Heart right ventricle (tissue), 16 donors: ENCODE data around the gene CALY. TPM values are rescaled to one million over a fixed set of nuclear protein-coding genes. Genes with fewer than 3 reads are reported as not detected.
A peak's percentile ranks its signal among the peaks of the same experiment; 100 is the strongest.

Source experiments
- ATAC-seq, 8 donors: fragments of 200-7000 bp; cut with Tn5 transposase; one replicate each; pipeline ENCODE4 v1.9.1; 2020; ENCODE audit warnings: mild to moderate bottlenecking in 8 of 8, moderate library complexity in 8 of 8, moderate number of reproducible peaks in 1 of 8
- DNase-seq, 2 donors: peaks; one replicate each; pipeline ENCODE4 v3.0.0-alpha.2; 2020
- H3K27ac ChIP-seq, 10 donors: fragments of 200-600 bp; sonication (generic) in 2 of 10; one replicate each; pipeline versions ENCODE4 v1.5.0 to v1.8.0; 2020 to 2022; ENCODE audit warnings: mild to moderate bottlenecking in 3 of 10
- H3K27me3 ChIP-seq, 7 donors: fragments of 200-600 bp; one replicate each; pipeline ENCODE4 v1.8.0; 2021 to 2022; ENCODE audit warnings: mild to moderate bottlenecking in 2 of 7
- H3K36me3 ChIP-seq, 9 donors: fragments of 200-600 bp; sonication (generic) in 1 of 9; one replicate each; pipeline versions ENCODE4 v1.5.0 to v1.8.0; 2020 to 2022; ENCODE audit warnings: mild to moderate bottlenecking in 2 of 9
- H3K4me1 ChIP-seq, 9 donors: fragments of 200-600 bp; sonication (generic) in 1 of 9; one replicate each; pipeline versions ENCODE4 v1.5.0 to v1.8.0; 2020 to 2022; ENCODE audit warnings: mild to moderate bottlenecking in 4 of 9
- H3K4me3 ChIP-seq, 10 donors: fragments of 200-600 bp; sonication (generic) in 2 of 10; one replicate each; pipeline versions ENCODE4 v1.5.0 to v1.8.0; 2020 to 2022; ENCODE audit warnings: mild to moderate bottlenecking in 7 of 10, moderate library complexity in 2 of 10
- H3K9me3 ChIP-seq, 11 donors: fragments of 200-600 bp in 10 of 11; sonication (generic) in 2 of 11; one replicate each; pipeline versions ENCODE4 v1.5.0 to v1.8.0; 2013 to 2022; ENCODE audit warnings: mild to moderate bottlenecking in 2 of 11, control low read depth in 1 of 11, moderate library complexity in 1 of 11
- WGBS, 2 donors: extraction: QIAGEN DNeasy Blood & Tissue Kit; methylation state at CpG; one replicate each; pipeline ENCODE4 v1.1.7; 2013; ENCODE audit warnings: inconsistent platforms in 1 of 2; 5-methylcytosine and 5-hydroxymethylcytosine counted together
- intact Hi-C, 10 donors: fragments of 100-400 bp; cut with DNase I; formaldehyde crosslinking; loops; one replicate each; pipeline versions ENCODE4 v1.11.1 to v1.14.2; 2022
- polyA plus RNA-seq, 2 donors: library from polyadenylated mRNA; stranded (reverse); fragments of 200-250 nt; gene quantifications; one replicate each; pipeline ENCODE4 v1.2.3, GENCODE V29; 2013
- total RNA-seq, 10 donors: library from RNA; stranded (reverse); fragmentation: NEBNext Ultra II Directional in 3 of 10; extraction: Animal tissue kit (Norgen Biotek cat#: 25700) in 3 of 10; gene quantifications; one replicate each; pipeline versions ENCODE4 v1.2.1 to v1.2.4, GENCODE V29; 2021 to 2023
- TF ChIP-seq, protein P1 (sequence below), 9 donors: fragments of 200-600 bp; sonication (generic) in 2 of 9; IDR thresholded peaks; one replicate each; pipeline versions ENCODE4 v1.5.0 to v1.8.0; 2021 to 2022; ENCODE audit warnings: antibody characterized with exemption in 9 of 9, mild to moderate bottlenecking in 5 of 9, moderate library complexity in 1 of 9
- donor health status: Arrhythmogenic right ventricular cardiomyopathy.
- donor health status: ischemic (EF 13 %, LVEDD 7.1; RV severe dilation, severe dysfunction).
- donor health status: healthy with polysubstance abuse.
- donor health status: DM: no; HTN: yes; CAD: no.
- donor health status: DM: no; HTN: no; CAD: no.
- donor health status: ischemic (EF 25% LVEDD 6.9; RV normal size, moderate dysfunction).
- donor health status: ischemic (EF 25% LVEDD 5.7; RV mildly dilated, moderate dysfunction).
- donor health status: healthy.
- donor health status: DM: yes; HTN: yes; CAD: no.
- donor health status: Ischemic cardiomyopathy.
- donor health status: ischemic (EF 35%, LVEDD 5.7; RV mildly dilated, moderate dysfunction).
- donor health status: nonischemic (EF 11% LVEDD 7.7; RV severe dilation, severe dysfunction).
- donor health status: DM: yes; HTN: yes; CAD: no.
- donor health status: PGD.
- donor health status: ischemic (EF 29% LVEDD 5.4; RV normal size, mild dysfunction).
- donor health status: nonischemic (EF 23%, LVEDD 6.1; RV moderate dilation, normal function).

CALY gene
- total and polyA plus RNA-seq, 12 donors, result 0.09 to 0.77 TPM; not detected in 10

DNA sequence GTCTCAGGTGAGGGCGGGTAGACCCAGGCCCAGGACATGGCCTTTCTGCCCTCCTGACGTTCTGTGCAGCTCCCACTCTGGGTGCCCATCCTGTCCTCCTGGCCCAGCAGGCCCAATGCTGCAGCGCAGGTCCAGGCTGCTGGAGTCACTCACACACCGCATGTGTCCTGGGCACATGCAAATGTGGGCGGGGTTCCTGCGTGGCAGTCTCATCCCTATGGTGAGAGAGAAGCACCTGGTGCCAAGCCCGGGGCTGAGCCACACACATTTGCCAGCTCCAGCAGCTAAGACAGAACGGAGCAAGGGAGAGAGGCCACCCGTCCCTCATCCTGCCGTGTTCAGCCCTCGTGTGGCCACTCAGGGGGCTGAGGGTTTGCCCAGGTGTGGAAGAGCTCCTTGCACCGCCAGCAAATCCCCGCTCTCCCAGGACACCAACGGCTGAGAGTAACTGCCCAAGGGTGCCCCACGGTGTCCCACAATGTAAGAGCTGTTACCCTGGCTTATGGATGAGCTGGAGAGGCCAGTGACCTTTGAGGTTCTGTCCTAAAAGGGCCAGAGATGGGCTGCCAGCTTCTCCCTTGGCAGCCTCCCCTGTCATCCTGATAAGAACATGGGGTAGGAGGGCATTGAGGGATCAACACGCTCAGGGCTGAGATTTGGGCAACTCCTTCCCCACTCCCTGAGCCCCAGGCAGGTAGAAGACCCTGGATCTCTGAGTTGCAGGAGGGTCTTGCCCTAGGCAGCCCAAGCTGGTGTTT lies 16.7 kb upstream of the CALY start:
- intact Hi-C loops, result no loop called here
- 82 to 83% methylated on average over 16 of the region's 16 CpGs for WGBS, 2 donors

GRCh38 chr10:133351408-133352318 lies 15.0 kb upstream of the CALY start:
- peaks cover 1 to 12% (median 7%) of the 10 kb centered on the region in 9 donors for H3K4me1 ChIP-seq
- DNase-seq (no peak), ATAC-seq (no peak)
- H3K27me3 ChIP-seq, result peaks cover 0 to 40% (median 18%) of the 10 kb centered on the region in 7 donors
- H3K27ac ChIP-seq, result no peak overlapping the region
- 60 to 63% methylated on average over 24 of the region's 24 CpGs for WGBS, 2 donors
- intact Hi-C loops, result no loop called here
- no peaks in the 10 kb centered on the region for H3K9me3 ChIP-seq
- H3K36me3 ChIP-seq, result peaks cover 0 to 3% (median 0%) of the 10 kb centered on the region in 9 donors
- TF ChIP-seq, protein P1, sequence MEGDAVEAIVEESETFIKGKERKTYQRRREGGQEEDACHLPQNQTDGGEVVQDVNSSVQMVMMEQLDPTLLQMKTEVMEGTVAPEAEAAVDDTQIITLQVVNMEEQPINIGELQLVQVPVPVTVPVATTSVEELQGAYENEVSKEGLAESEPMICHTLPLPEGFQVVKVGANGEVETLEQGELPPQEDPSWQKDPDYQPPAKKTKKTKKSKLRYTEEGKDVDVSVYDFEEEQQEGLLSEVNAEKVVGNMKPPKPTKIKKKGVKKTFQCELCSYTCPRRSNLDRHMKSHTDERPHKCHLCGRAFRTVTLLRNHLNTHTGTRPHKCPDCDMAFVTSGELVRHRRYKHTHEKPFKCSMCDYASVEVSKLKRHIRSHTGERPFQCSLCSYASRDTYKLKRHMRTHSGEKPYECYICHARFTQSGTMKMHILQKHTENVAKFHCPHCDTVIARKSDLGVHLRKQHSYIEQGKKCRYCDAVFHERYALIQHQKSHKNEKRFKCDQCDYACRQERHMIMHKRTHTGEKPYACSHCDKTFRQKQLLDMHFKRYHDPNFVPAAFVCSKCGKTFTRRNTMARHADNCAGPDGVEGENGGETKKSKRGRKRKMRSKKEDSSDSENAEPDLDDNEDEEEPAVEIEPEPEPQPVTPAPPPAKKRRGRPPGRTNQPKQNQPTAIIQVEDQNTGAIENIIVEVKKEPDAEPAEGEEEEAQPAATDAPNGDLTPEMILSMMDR (IDR thresholded peaks at IDR 0.05), result peak in 1 of 9 donors; percentile 10
- H3K4me3 ChIP-seq, result no peak overlapping the region

More for the DNA sequence above, 16.7 kb upstream of the CALY start:
- Histone ChIP-seq H3K27me3 (peaks cover 0 to 23% (median under 1%) of the 10 kb centered on the region in 7 donors), H3K4me3 (no peak overlapping the region), H3K9me3 (no peaks in the 10 kb centered on the region), H3K36me3 (peaks cover 0 to 3% (median 0%) of the 10 kb centered on the region in 9 donors), H3K4me1 (peaks cover 4 to 25% (median 15%) of the 10 kb centered on the region in 9 donors), H3K27ac (no peak overlapping the region)
- ATAC-seq (no peak), DNase-seq (no peak)
- TF ChIP-seq, protein P1 (IDR thresholded peaks at IDR 0.05), result no peak

- intact Hi-C loops, result no loop called here
- WGBS, 2 donors, result 39 to 51% methylated on average over 13 of the region's 13 CpGs
- peaks cover 0 to 3% (median 0%) of the 10 kb centered on the region in 9 donors for H3K36me3 ChIP-seq
- DNase-seq (no peak), ATAC-seq (no peak)
- H3K9me3 ChIP-seq, result no peaks in the 10 kb centered on the region
- TF ChIP-seq, protein P1 (IDR thresholded peaks at IDR 0.05), result no peak
- H3K27ac ChIP-seq, result no peak overlapping the region
- peaks cover 0 to 4% (median 0%) of the 10 kb centered on the region in 9 donors for H3K4me1 ChIP-seq
- H3K27me3 ChIP-seq, result peaks cover 0 to 47% (median 25%) of the 10 kb centered on the region in 7 donors
- H3K4me3 ChIP-seq, result no peak overlapping the region
Observed at GRCh38 chr10:133350950-133351329, 14.2 kb upstream of the CALY start.

- 72 to 80% methylated on average over 12 of the region's 12 CpGs for WGBS, 2 donors
- intact Hi-C loops, result no loop called here
- no peak for DNase-seq
Observed at GRCh38 chr10:133350283-133350949, 13.7 kb upstream of the CALY start.

More at GRCh38 chr10:133350283-133350949, 13.7 kb upstream of the CALY start:
- no peak for ATAC-seq
- no peak overlapping the region for H3K4me3 ChIP-seq
- H3K27me3 ChIP-seq, result peaks cover 0 to 49% (median 30%) of the 10 kb centered on the region in 7 donors
- TF ChIP-seq, protein P1 (IDR thresholded peaks at IDR 0.05), result no peak
- peaks cover 0 to 4% (median 0%) of the 10 kb centered on the region in 9 donors for H3K4me1 ChIP-seq
- H3K9me3 ChIP-seq, result no peaks in the 10 kb centered on the region
- H3K27ac ChIP-seq, result no peak overlapping the region
- H3K36me3 ChIP-seq, result peaks cover 0 to 3% (median 0%) of the 10 kb centered on the region in 9 donors
